ENCODE results near the gene SH3BP5L. TPM values are rescaled to one million over a fixed set of nuclear protein-coding genes. Genes with fewer than 3 reads are reported as not detected.
"Not testable (repeated sequence)": the region's sequence is repeated elsewhere in the genome, so short reads cannot be mapped to it uniquely, and the experiment has no call there.

Gene SH3BP5L
- total RNA-seq, 4 donors from 2014 or later: 23.5 to 41.2 (median 29.4) TPM

- Histone ChIP-seq H3K36me3 (no peaks in the 10 kb centered on the region), H3K4me1 (peaks cover 5% of the 10 kb centered on the region), H3K4me3 (no peak overlapping the region), H3K9me3 (no peaks in the 10 kb centered on the region), H3K27ac (no peak overlapping the region), H3K27me3 (no peaks in the 10 kb centered on the region)
- TF ChIP-seq POLR2A (IDR thresholded peaks at IDR 0.05) (no peak), CTCF (IDR thresholded peaks at IDR 0.05) (no peak), EP300 (IDR thresholded peaks at IDR 0.05) (no peak), POLR2AphosphoS5 (IDR thresholded peaks at IDR 0.05) (no peak)
- 77% methylated on average over 5 of the region's 5 CpGs for WGBS
- no peak for DNase-seq (ENCODE audit: low spot score in 2 of 2)
Measured at GRCh38 chr1:248790456-248790855, 35.3 kb downstream of the SH3BP5L start.

- H3K4me3 ChIP-seq; DNase-seq (ENCODE audit: low spot score in 2 of 2); H3K36me3 ChIP-seq; H3K4me1 ChIP-seq; H3K9me3 ChIP-seq; H3K27ac ChIP-seq; H3K27me3 ChIP-seq: not testable (repeated sequence)
- 50% methylated on average over 2 of the region's 2 CpGs for WGBS
Measured at GRCh38 chr1:248789337-248789736, 36.4 kb downstream of the SH3BP5L start.

- peaks cover 5% of the 10 kb centered on the region for H3K4me1 ChIP-seq
- TF ChIP-seq CTCF (IDR thresholded peaks at IDR 0.05) (no peak), POLR2A (IDR thresholded peaks at IDR 0.05) (no peak), EP300 (IDR thresholded peaks at IDR 0.05) (no peak), POLR2AphosphoS5 (IDR thresholded peaks at IDR 0.05) (no peak)
- H3K27me3 ChIP-seq: no peaks in the 10 kb centered on the region
- H3K9me3 ChIP-seq: no peaks in the 10 kb centered on the region
- no peak overlapping the region for H3K4me3 ChIP-seq
- no peaks in the 10 kb centered on the region for H3K36me3 ChIP-seq
- WGBS: 83% methylated on average over 3 of the region's 3 CpGs
- no peak overlapping the region for H3K27ac ChIP-seq
- DNase-seq (ENCODE audit: low spot score in 2 of 2): no peak
Measured at GRCh38 chr1:248788327-248788726, 37.4 kb downstream of the SH3BP5L start.

- no peak overlapping the region for H3K4me3 ChIP-seq
- WGBS: 92% methylated on average over 4 of the region's 4 CpGs
- H3K27ac ChIP-seq: no peak overlapping the region
- no peaks in the 10 kb centered on the region for H3K9me3 ChIP-seq
- TF ChIP-seq EP300 (IDR thresholded peaks at IDR 0.05): no peak
- TF ChIP-seq CTCF (IDR thresholded peaks at IDR 0.05): no peak
- TF ChIP-seq POLR2AphosphoS5 (IDR thresholded peaks at IDR 0.05): no peak
- TF ChIP-seq POLR2A (IDR thresholded peaks at IDR 0.05): no peak
- H3K36me3 ChIP-seq: no peaks in the 10 kb centered on the region
- H3K4me1 ChIP-seq: peaks cover 5% of the 10 kb centered on the region
- no peak for DNase-seq (ENCODE audit: low spot score in 2 of 2)
- H3K27me3 ChIP-seq: no peaks in the 10 kb centered on the region
Measured at GRCh38 chr1:248787430-248787829, 38.3 kb downstream of the SH3BP5L start.

GRCh38 chr1:248786156-248786555 is 39.6 kb downstream of the SH3BP5L start:
- 64% methylated on average over 3 of the region's 3 CpGs for WGBS
- Histone ChIP-seq H3K4me3 (no peak overlapping the region), H3K4me1 (peaks cover 5% of the 10 kb centered on the region), H3K27me3 (no peaks in the 10 kb centered on the region), H3K9me3 (no peaks in the 10 kb centered on the region), H3K27ac (no peak overlapping the region), H3K36me3 (no peaks in the 10 kb centered on the region)
- DNase-seq (ENCODE audit: low spot score in 2 of 2): no peak
- TF ChIP-seq CTCF (IDR thresholded peaks at IDR 0.05) (no peak), EP300 (IDR thresholded peaks at IDR 0.05) (no peak), POLR2A (IDR thresholded peaks at IDR 0.05) (no peak), POLR2AphosphoS5 (IDR thresholded peaks at IDR 0.05) (no peak)

GRCh38 chr1:248783367-248783766 is 42.3 kb downstream of the SH3BP5L start:
- DNase-seq (ENCODE audit: low spot score in 2 of 2): no peak
- no peak for TF ChIP-seq CTCF (IDR thresholded peaks at IDR 0.05)
- TF ChIP-seq POLR2A (IDR thresholded peaks at IDR 0.05): no peak
- no peak for TF ChIP-seq EP300 (IDR thresholded peaks at IDR 0.05)
- TF ChIP-seq POLR2AphosphoS5 (IDR thresholded peaks at IDR 0.05): no peak
- H3K27ac ChIP-seq: no peak overlapping the region
- H3K27me3 ChIP-seq: no peaks in the 10 kb centered on the region
- no peak overlapping the region for H3K4me3 ChIP-seq
- H3K4me1 ChIP-seq: no peaks in the 10 kb centered on the region
- H3K36me3 ChIP-seq: no peaks in the 10 kb centered on the region
- peaks cover 4% of the 10 kb centered on the region for H3K9me3 ChIP-seq
- 72% methylated on average over 3 of the region's 3 CpGs for WGBS

Measured in suprapubic skin (tissue), 4 donors.